ENCODE data around the gene ERBB2. TPM values are rescaled to one million over a fixed set of nuclear protein-coding genes. Genes with fewer than 3 reads are reported as not detected.

Gene ERBB2
- total and polyA plus RNA-seq, 2 of the 13 experiments (the other 11 are each of a cell fraction or from before 2014, with no cell fraction given): 57.7 to 64.1 TPM

DNA sequence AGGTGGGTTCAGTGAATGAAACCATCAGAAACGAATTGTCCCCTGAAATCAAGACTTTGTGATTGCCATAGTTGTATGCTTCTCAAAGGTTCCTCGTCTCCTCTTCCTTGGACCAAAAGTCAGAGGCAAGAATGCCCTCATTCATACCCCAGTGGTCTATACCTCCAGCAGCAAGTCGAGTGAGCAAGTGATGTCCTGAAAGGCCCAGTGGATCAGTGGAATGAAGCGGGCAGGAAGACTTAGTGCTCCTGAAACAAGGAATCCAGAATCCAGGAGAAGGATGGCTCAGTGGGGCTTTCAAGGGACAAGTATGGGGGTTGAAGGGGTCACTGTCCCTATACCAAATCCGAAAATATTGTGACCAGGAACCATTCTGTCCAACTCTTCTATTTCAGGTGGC is 5.3 kb upstream of the ERBB2 start:
- BruUV-seq (replicated peaks): no TSS peak
- H3K27me3 ChIP-seq (ENCODE audit: control insufficient read depth in 1 of 2, insufficient read depth in 2 of 2, low read length in 2 of 2): no peaks in the 10 kb centered on the region
- H3K36me3 ChIP-seq (replicated peaks in 1 of 2; ENCODE audit: control insufficient read depth in 1 of 2, insufficient read depth in 2 of 2, low read length in 2 of 2): no peaks in the 10 kb centered on the region
- CTCF ChIA-PET (ENCODE audit: low intra/inter-chr PET ratio, low total read pairs): no interaction called here
- 57% methylated on average over 5 of the region's 5 CpGs for WGBS (ENCODE audit: low lambda C conversion rate)
- peak overlapping the region; percentile 100 for H3K4me2 ChIP-seq (ENCODE audit: low read depth, low read length)
- peaks cover 64% of the 10 kb centered on the region for H3K4me1 ChIP-seq (ENCODE audit: insufficient read depth, low read length)
- ATAC-seq: no peak
- no peaks in the 10 kb centered on the region for H4K20me1 ChIP-seq (ENCODE audit: insufficient read depth, low read length)
- peak overlapping the region; percentile 37 for H2AFZ ChIP-seq (ENCODE audit: low read length)
- POLR2A ChIA-PET: interaction anchor here (0.9 to 4.4 kb wide), 20 partner anchors 8 to 994 kb away, joined by 3 to 96 read pairs (median 12); partner anchors contain the start of genes GRB7, MED1, MIEN1 and PGAP3
- H3K4me3 ChIP-seq (replicated peaks in 1 of 3; ENCODE audit: insufficient read depth in 1 of 3, low read depth in 2 of 3, low read length in 3 of 3): peak overlapping the region; percentile 13 to 77 (median 27)
- peak overlapping the region; percentile 99 for H3K27ac ChIP-seq (ENCODE audit: extremely low read length, insufficient read depth, low read length)
- no peaks in the 10 kb centered on the region for H3K9me3 ChIP-seq (ENCODE audit: low read length)
- H3K79me2 ChIP-seq (ENCODE audit: insufficient read depth, low read length): peaks cover 7% of the 10 kb centered on the region
- H3K9ac ChIP-seq (ENCODE audit: insufficient read depth, low read depth, low read length): peak overlapping the region; percentile 96
- no peak for DNase-seq (ENCODE audit: low spot score)
- FAIRE-seq: no peak
- intact Hi-C loops (cut with micrococcal nuclease; ENCODE audit: unreplicated experiment) (loop anchor here (2.0 kb wide), 2 partner anchors 24 to 36 kb away; partner anchors contain the start of gene MIEN1), in situ Hi-C loops (cut with HindIII; ENCODE audit: extremely low pct_ligation_motif_present, low pct_unique_long_range_greater_than_20kb) (no loop called here)
- TF ChIP-seq, protein P1, sequence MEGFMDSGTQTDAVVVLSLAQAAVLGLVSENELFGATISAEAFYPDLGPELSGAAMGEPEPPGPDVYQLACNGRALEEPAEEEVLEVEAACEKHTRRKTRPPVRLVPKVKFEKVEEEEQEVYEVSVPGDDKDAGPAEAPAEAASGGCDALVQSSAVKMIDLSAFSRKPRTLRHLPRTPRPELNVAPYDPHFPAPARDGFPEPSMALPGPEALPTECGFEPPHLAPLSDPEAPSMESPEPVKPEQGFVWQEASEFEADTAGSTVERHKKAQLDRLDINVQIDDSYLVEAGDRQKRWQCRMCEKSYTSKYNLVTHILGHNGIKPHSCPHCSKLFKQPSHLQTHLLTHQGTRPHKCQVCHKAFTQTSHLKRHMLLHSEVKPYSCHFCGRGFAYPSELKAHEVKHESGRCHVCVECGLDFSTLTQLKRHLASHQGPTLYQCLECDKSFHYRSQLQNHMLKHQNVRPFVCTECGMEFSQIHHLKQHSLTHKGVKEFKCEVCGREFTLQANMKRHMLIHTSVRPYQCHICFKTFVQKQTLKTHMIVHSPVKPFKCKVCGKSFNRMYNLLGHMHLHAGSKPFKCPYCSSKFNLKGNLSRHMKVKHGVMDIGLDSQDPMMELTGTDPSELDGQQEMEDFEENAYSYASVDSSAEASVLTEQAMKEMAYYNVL (CRISPR knock-in tag; IDR thresholded peaks at IDR 0.05; ENCODE audit: borderline replicate concordance): no peak
- TF ChIP-seq, protein P2, sequence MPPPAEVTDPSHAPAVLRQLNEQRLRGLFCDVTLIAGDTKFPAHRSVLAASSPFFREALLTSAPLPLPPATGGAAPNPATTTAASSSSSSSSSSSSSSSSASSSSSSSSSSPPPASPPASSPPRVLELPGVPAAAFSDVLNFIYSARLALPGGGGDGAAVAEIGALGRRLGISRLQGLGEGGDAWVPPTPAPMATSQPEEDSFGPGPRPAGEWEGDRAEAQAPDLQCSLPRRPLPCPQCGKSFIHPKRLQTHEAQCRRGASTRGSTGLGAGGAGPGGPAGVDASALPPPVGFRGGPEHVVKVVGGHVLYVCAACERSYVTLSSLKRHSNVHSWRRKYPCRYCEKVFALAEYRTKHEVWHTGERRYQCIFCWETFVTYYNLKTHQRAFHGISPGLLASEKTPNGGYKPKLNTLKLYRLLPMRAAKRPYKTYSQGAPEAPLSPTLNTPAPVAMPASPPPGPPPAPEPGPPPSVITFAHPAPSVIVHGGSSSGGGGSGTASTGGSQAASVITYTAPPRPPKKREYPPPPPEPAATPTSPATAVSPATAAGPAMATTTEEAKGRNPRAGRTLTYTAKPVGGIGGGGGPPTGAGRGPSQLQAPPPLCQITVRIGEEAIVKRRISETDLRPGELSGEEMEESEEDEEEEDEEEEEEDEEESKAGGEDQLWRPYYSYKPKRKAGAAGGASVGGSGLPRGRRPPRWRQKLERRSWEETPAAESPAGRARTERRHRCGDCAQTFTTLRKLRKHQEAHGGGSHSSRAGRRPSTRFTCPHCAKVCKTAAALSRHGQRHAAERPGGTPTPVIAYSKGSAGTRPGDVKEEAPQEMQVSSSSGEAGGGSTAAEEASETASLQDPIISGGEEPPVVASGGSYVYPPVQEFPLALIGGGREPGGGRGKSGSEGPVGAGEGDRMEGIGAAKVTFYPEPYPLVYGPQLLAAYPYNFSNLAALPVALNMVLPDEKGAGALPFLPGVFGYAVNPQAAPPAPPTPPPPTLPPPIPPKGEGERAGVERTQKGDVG (CRISPR knock-in tag; IDR thresholded peaks at IDR 0.05; ENCODE audit: borderline replicate concordance): no peak
- 0 out of 2 replicates have a peak, but pooled peaks have one; percentile 35 for TF ChIP-seq SP4 (CRISPR knock-in tag; IDR thresholded peaks at IDR 0.05)
- no peak for TF ChIP-seq BRD4 (CRISPR knock-in tag; IDR thresholded peaks at IDR 0.05)
- no peak for TF ChIP-seq CBFB (CRISPR knock-in tag; IDR thresholded peaks at IDR 0.05)
- TF ChIP-seq ZNF737 (CRISPR knock-in tag; IDR thresholded peaks at IDR 0.05; ENCODE audit: borderline replicate concordance): no peak
- no peak for TF ChIP-seq TARDBP (CRISPR knock-in tag; IDR thresholded peaks at IDR 0.05)
- TF ChIP-seq, protein P3, sequence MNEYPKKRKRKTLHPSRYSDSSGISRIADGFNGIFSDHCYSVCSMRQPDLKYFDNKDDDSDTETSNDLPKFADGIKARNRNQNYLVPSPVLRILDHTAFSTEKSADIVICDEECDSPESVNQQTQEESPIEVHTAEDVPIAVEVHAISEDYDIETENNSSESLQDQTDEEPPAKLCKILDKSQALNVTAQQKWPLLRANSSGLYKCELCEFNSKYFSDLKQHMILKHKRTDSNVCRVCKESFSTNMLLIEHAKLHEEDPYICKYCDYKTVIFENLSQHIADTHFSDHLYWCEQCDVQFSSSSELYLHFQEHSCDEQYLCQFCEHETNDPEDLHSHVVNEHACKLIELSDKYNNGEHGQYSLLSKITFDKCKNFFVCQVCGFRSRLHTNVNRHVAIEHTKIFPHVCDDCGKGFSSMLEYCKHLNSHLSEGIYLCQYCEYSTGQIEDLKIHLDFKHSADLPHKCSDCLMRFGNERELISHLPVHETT (CRISPR knock-in tag; conservative IDR thresholded peaks at IDR 0.05): no peak
- no peak for TF ChIP-seq ZFP41 (CRISPR knock-in tag; IDR thresholded peaks at IDR 0.05; ENCODE audit: borderline replicate concordance)
- TF ChIP-seq, protein P4, sequence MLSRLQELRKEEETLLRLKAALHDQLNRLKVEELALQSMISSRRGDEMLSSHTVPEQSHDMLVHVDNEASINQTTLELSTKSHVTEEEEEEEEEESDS (CRISPR knock-in tag; IDR thresholded peaks at IDR 0.05; ENCODE audit: borderline replicate concordance): no peak
- no peak for TF ChIP-seq ZNF790 (CRISPR knock-in tag; IDR thresholded peaks at IDR 0.05; ENCODE audit: borderline replicate concordance)
- TF ChIP-seq MTF1 (CRISPR knock-in tag; IDR thresholded peaks at IDR 0.05): no peak
- no peak for TF ChIP-seq NR2C2 (CRISPR knock-in tag; IDR thresholded peaks at IDR 0.05; ENCODE audit: borderline replicate concordance)
- TF ChIP-seq, protein P5, sequence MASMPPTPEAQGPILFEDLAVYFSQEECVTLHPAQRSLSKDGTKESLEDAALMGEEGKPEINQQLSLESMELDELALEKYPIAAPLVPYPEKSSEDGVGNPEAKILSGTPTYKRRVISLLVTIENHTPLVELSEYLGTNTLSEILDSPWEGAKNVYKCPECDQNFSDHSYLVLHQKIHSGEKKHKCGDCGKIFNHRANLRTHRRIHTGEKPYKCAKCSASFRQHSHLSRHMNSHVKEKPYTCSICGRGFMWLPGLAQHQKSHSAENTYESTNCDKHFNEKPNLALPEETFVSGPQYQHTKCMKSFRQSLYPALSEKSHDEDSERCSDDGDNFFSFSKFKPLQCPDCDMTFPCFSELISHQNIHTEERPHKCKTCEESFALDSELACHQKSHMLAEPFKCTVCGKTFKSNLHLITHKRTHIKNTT (CRISPR knock-in tag; IDR thresholded peaks at IDR 0.05): no peak
- no peak for TF ChIP-seq NCOA5 (CRISPR knock-in tag; IDR thresholded peaks at IDR 0.05)
- no peak for TF ChIP-seq ZNF563 (CRISPR knock-in tag; IDR thresholded peaks at IDR 0.05)
